ENCODE data around the gene EXD3. TPM values are rescaled to one million over a fixed set of nuclear protein-coding genes. Genes with fewer than 3 reads are reported as not detected.
"Not testable (repeated sequence)": the region's sequence is repeated elsewhere in the genome, so short reads cannot be mapped to it uniquely, and the experiment has no call there.

EXD3 gene
- total RNA-seq, 1 donor from 2014 or later: 19.5 TPM

GRCh38 chr9:137347928-137348327 lies 75.0 kb downstream of the EXD3 start:
- no peak overlapping the region for H3K27ac Mint-ChIP-seq
- H3K36me3 Mint-ChIP-seq: no peaks in the 10 kb centered on the region
- no peak overlapping the region for H3K4me3 Mint-ChIP-seq
- no peaks in the 10 kb centered on the region for H3K27me3 Mint-ChIP-seq
- H3K4me1 Mint-ChIP-seq (ENCODE audit: unreplicated experiment): no peaks in the 10 kb centered on the region
- no peak for DNase-seq (ENCODE audit: extremely low spot score, unreplicated experiment)
- H3K9me3 Mint-ChIP-seq: no peaks in the 10 kb centered on the region
- TF ChIP-seq CTCF (conservative IDR thresholded peaks at IDR 0.05): no peak

- no peaks in the 10 kb centered on the region for H3K36me3 Mint-ChIP-seq
- H3K9me3 Mint-ChIP-seq: no peaks in the 10 kb centered on the region
- no peak overlapping the region for H3K27ac Mint-ChIP-seq
- no peaks in the 10 kb centered on the region for H3K4me1 Mint-ChIP-seq (ENCODE audit: unreplicated experiment)
- H3K27me3 Mint-ChIP-seq: no peaks in the 10 kb centered on the region
- no peak overlapping the region for H3K4me3 Mint-ChIP-seq
- no peak for TF ChIP-seq CTCF (conservative IDR thresholded peaks at IDR 0.05)
- DNase-seq (ENCODE audit: extremely low spot score, unreplicated experiment): no peak
These were observed 80.5 kb downstream of the EXD3 start for GRCh38 chr9:137342482-137342881.

- peaks cover 7% of the 10 kb centered on the region for H3K36me3 Mint-ChIP-seq
- no peak overlapping the region for H3K4me3 Mint-ChIP-seq
- no peak for DNase-seq (ENCODE audit: extremely low spot score, unreplicated experiment)
- H3K27me3 Mint-ChIP-seq: no peaks in the 10 kb centered on the region
- no peaks in the 10 kb centered on the region for H3K9me3 Mint-ChIP-seq
- no peak overlapping the region for H3K27ac Mint-ChIP-seq
- TF ChIP-seq CTCF (conservative IDR thresholded peaks at IDR 0.05): no peak
- no peaks in the 10 kb centered on the region for H3K4me1 Mint-ChIP-seq (ENCODE audit: unreplicated experiment)
These were observed 81.7 kb downstream of the EXD3 start for GRCh38 chr9:137341227-137341626.

- not testable (repeated sequence) for DNase-seq (ENCODE audit: extremely low spot score, unreplicated experiment); H3K4me1 Mint-ChIP-seq (ENCODE audit: unreplicated experiment); H3K27me3 Mint-ChIP-seq; H3K27ac Mint-ChIP-seq; H3K4me3 Mint-ChIP-seq; H3K9me3 Mint-ChIP-seq
- H3K36me3 Mint-ChIP-seq: peaks cover 11% of the 10 kb centered on the region
These were observed 83.0 kb downstream of the EXD3 start for GRCh38 chr9:137339908-137340462.

- H3K27me3 Mint-ChIP-seq: no peaks in the 10 kb centered on the region
- TF ChIP-seq CTCF (conservative IDR thresholded peaks at IDR 0.05): no peak
- H3K4me3 Mint-ChIP-seq: no peak overlapping the region
- no peak overlapping the region for H3K27ac Mint-ChIP-seq
- no peak for DNase-seq (ENCODE audit: extremely low spot score, unreplicated experiment)
- peaks cover 4% of the 10 kb centered on the region for H3K9me3 Mint-ChIP-seq
- peaks cover 11% of the 10 kb centered on the region for H3K36me3 Mint-ChIP-seq
- no peaks in the 10 kb centered on the region for H3K4me1 Mint-ChIP-seq (ENCODE audit: unreplicated experiment)
These were observed 83.7 kb downstream of the EXD3 start for GRCh38 chr9:137339045-137339907.

GRCh38 chr9:137336735-137337134 lies 86.2 kb downstream of the EXD3 start:
- DNase-seq (ENCODE audit: extremely low spot score, unreplicated experiment): no peak
- peaks cover 11% of the 10 kb centered on the region for H3K36me3 Mint-ChIP-seq
- H3K4me3 Mint-ChIP-seq: no peak overlapping the region
- no peaks in the 10 kb centered on the region for H3K27me3 Mint-ChIP-seq
- H3K27ac Mint-ChIP-seq: no peak overlapping the region
- peaks cover 4% of the 10 kb centered on the region for H3K9me3 Mint-ChIP-seq
- TF ChIP-seq CTCF (conservative IDR thresholded peaks at IDR 0.05): no peak
- no peaks in the 10 kb centered on the region for H3K4me1 Mint-ChIP-seq (ENCODE audit: unreplicated experiment)
